Pancreas (tissue), 10 donors: ENCODE data around the gene OR6K2. TPM values are rescaled to one million over a fixed set of nuclear protein-coding genes. Genes with fewer than 3 reads are reported as not detected.

Experiments
- ATAC-seq, 4 donors: fragments of 200-7000 bp; cut with Tn5 transposase; one replicate each; pipeline versions ENCODE4 v1.8.0 to v1.9.1; 2020; ENCODE audit warnings: mild to moderate bottlenecking in 4 of 4, moderate library complexity in 4 of 4
- DNase-seq, 6 donors: peaks; one replicate each; pipeline ENCODE4 v3.0.0-alpha.2; 2020
- FAIRE-seq: peaks from 2 replicates; lab custom pipeline; 2012; peaks lifted over from hg19 to GRCh38; lab: Jason Lieb, UNC
- H3K27ac ChIP-seq, 4 donors: fragments of 200-600 bp; sonication (generic); 1 replicate in 3 of 4; 2 replicates in 1 of 4; pipeline versions ENCODE4 v1.5.0 to v1.8.0; 2020
- H3K27me3 ChIP-seq, 4 donors: fragments of 200-600 bp; one replicate each; pipeline ENCODE4 v1.8.0; 2021
- H3K36me3 ChIP-seq, 3 donors: fragments of 200-600 bp; sonication (generic) in 1 of 3; one replicate each; pipeline versions ENCODE4 v1.5.0 to v1.8.0; 2020 to 2021
- H3K4me1 ChIP-seq, 3 donors: fragments of 200-600 bp; one replicate each; pipeline ENCODE4 v1.8.0; 2021
- H3K4me3 ChIP-seq, 4 donors: fragments of 200-600 bp; sonication (generic) in 2 of 4; one replicate each; pipeline versions ENCODE4 v1.5.0 to v1.8.0; 2020 to 2021
- H3K9me3 ChIP-seq, 4 donors: fragments of 200-600 bp; one replicate each; pipeline ENCODE4 v1.8.0; 2021
- WGBS, 2 donors: extraction: QIAGEN DNeasy Blood & Tissue Kit; methylation state at CpG; one replicate each; pipeline ENCODE4 v1.1.7; 2013; 5-methylcytosine and 5-hydroxymethylcytosine counted together
- intact Hi-C, 3 donors: fragments of 100-400 bp; cut with DNase I; formaldehyde crosslinking; loops; one replicate each; pipeline versions ENCODE4 v1.11.1 to v1.14.2; 2022
- polyA plus RNA-seq, 2 donors: library from polyadenylated mRNA; stranded (reverse); fragments of 200-250 nt; gene quantifications; one replicate each; pipeline ENCODE4 v1.2.3, GENCODE V29; 2013
- total RNA-seq, 6 donors: library from RNA; stranded (reverse); fragmentation: NEBNext Ultra II Directional in 4 of 6; extraction: Animal tissue kit (Norgen Biotek cat#: 25700) in 4 of 6; gene quantifications; one replicate each; pipeline versions ENCODE4 v1.2.1 to v1.2.4, GENCODE V29; 2021 to 2023
- TF ChIP-seq, protein P1 (sequence below), 4 donors: fragments of 200-600 bp; sonication (generic) in 3 of 4; IDR thresholded peaks; one replicate each; pipeline versions ENCODE4 v1.5.0 to v1.8.0; 2021; ENCODE audit warnings: antibody characterized with exemption in 4 of 4
- donor health status: healthy with polysubstance abuse.
- donor health status: DM: no; HTN: no; CAD: no; lungs with moderate emphysema.
- donor health status: DM: no; HTN: no; CAD: no.
- donor health status: control.
- donor health status: control.
- donor health status: Bipolar disorder and iron deficiency.
- donor health status: DM: yes; HTN: yes; CAD: no.
- donor health status: DM: no; HTN: no; CAD: no.
- donor health status: DM: no; HTN: no; CAD: no.
- donor health status: DM: yes; HTN: yes; CAD: no.

The OR6K2 gene
- total and polyA plus RNA-seq, 8 donors: not detected

DNA sequence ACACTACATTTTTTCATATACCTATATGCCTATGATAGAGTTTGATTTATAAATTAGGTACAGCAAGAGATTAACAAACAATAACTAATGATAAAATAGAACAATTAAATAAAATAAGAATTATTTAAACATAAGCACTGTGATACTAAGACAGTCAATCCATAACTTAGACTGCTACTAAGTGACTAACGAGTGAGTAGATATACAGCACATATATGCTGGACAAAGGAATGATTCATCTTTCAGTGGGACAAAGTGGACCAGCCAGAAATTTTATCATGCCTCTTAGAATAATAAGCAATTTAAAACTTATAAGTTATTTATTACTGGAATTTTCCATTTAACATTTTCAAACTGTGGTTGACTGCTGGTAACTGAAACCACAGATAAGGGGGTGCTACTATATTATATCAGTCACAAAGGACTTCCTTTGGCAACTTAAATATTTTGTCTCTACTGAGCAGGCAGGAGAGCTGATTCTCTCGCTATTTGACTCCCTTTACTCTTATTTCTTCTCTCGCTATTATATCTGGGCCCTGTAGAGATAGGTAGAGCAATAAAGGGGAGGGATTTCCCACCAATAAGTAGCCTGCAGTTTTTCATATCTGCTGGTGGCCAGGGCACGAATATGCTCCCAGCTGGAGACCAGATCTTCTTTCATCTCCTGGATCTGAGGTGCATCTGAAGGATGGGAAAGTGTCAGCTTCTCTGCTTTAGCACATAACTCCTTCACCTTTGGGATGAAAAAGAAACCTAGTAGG lies 24.7 kb downstream of the OR6K2 start:
- ATAC-seq (no peak), DNase-seq (no peak), FAIRE-seq (no peak)
- Histone ChIP-seq H3K36me3 (no peaks in the 10 kb centered on the region), H3K27ac (no peak overlapping the region), H3K4me3 (no peak overlapping the region), H3K9me3 (no peaks in the 10 kb centered on the region), H3K4me1 (no peaks in the 10 kb centered on the region), H3K27me3 (no peaks in the 10 kb centered on the region)
- TF ChIP-seq, protein P1, sequence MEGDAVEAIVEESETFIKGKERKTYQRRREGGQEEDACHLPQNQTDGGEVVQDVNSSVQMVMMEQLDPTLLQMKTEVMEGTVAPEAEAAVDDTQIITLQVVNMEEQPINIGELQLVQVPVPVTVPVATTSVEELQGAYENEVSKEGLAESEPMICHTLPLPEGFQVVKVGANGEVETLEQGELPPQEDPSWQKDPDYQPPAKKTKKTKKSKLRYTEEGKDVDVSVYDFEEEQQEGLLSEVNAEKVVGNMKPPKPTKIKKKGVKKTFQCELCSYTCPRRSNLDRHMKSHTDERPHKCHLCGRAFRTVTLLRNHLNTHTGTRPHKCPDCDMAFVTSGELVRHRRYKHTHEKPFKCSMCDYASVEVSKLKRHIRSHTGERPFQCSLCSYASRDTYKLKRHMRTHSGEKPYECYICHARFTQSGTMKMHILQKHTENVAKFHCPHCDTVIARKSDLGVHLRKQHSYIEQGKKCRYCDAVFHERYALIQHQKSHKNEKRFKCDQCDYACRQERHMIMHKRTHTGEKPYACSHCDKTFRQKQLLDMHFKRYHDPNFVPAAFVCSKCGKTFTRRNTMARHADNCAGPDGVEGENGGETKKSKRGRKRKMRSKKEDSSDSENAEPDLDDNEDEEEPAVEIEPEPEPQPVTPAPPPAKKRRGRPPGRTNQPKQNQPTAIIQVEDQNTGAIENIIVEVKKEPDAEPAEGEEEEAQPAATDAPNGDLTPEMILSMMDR (IDR thresholded peaks at IDR 0.05): no peak
- WGBS, 2 donors: 29 to 39% methylated on average over 4 of the region's 4 CpGs
- intact Hi-C loops: no loop called here

DNA sequence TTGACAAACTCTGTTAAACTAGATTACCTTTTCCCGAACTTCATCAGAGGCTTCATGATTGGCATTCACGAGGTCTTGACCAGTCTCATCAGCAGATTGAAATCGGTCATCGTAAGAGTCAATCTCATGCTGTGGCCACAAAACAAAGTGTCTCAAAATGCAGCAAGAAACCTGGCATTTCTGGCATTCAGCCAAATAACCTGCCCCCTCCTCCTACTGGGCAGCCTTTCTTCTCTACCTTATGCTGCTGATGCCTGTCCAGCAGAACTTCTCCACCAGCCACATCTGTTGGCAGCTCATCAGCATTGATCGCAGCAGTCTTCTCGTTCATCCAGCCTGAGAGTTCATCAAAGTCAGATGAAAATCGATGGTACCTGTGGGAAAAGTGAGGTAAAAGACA lies 26.1 kb downstream of the OR6K2 start:
- ATAC-seq (no peak), FAIRE-seq (no peak), DNase-seq (no peak)
- TF ChIP-seq, protein P1 (IDR thresholded peaks at IDR 0.05): no peak
- no peaks in the 10 kb centered on the region for H3K36me3 ChIP-seq
- H3K4me1 ChIP-seq: no peaks in the 10 kb centered on the region
- 64 to 75% methylated on average over 7 of the region's 7 CpGs for WGBS, 2 donors
- H3K4me3 ChIP-seq: no peak overlapping the region
- intact Hi-C loops: no loop called here
- H3K9me3 ChIP-seq: no peaks in the 10 kb centered on the region
- no peak overlapping the region for H3K27ac ChIP-seq
- no peaks in the 10 kb centered on the region for H3K27me3 ChIP-seq

DNA sequence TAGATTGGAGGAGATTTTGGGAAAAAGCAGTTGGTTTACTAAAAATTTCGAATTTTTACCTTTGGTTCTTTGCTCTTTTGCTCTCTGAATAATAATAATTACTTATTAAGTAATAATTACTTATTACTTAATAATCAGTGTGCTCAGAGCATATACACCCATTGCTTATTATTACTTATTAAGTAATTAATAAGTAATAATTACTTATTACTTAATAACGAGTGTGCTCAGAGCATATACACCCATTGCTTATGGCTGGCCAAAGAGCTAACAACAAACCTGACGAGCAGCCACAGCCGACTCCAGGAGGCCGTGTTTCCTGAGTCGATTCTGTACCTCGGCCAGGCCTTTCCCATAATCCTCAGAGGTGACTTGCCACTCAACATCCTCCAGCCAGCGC lies 34.4 kb downstream of the OR6K2 start:
- Histone ChIP-seq H3K27ac (no peak overlapping the region), H3K4me1 (no peaks in the 10 kb centered on the region), H3K27me3 (no peaks in the 10 kb centered on the region), H3K4me3 (no peak overlapping the region), H3K9me3 (no peaks in the 10 kb centered on the region), H3K36me3 (no peaks in the 10 kb centered on the region)
- 52 to 71% methylated on average over 8 of the region's 8 CpGs for WGBS, 2 donors
- TF ChIP-seq, protein P1 (IDR thresholded peaks at IDR 0.05): no peak
- ATAC-seq (no peak), DNase-seq (no peak), FAIRE-seq (no peak)
- intact Hi-C loops: no loop called here

DNA sequence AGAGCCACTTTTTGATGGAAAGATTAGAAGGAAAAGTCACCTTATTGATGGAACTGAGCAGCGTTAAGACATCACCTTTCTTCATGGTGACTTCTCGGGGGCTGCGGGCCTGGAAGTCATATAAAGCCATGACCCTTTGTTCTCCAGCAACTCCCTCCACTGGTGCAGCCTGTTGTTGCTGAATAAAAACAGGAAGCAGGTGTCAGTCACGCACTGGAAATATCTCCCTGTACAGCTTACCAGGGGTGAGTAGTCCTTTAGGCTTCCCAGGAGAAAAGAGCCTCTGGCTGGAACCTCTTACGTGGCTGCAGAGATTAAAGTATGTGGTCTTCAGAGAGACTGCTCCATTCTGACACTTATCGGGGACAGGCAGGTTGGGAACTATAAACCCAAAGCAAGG lies 45.9 kb downstream of the OR6K2 start:
- DNase-seq: no peak

DNA sequence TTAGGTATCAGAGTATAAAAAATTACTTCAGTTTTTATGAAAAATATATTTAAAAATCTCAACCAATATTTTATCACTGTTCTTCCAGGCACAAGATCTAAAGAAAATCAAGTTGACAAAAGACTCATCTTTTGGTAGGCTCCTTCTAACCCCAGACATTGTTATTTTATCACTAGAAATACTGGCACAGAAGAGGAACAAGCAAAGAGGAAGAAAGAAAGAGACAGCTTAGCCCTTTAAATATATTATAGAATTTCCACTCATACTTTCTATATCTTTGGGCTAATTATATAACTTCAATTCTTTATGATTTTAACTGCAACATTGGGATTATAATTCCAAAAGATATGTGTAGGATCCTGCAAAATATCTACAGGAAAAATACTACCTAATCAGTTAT lies 46.4 kb downstream of the OR6K2 start:
- TF ChIP-seq, protein P1 (IDR thresholded peaks at IDR 0.05): no peak
- intact Hi-C loops: no loop called here
- FAIRE-seq: no peak

More for the DNA sequence above, 45.9 kb downstream of the OR6K2 start:
- no peaks in the 10 kb centered on the region for H3K9me3 ChIP-seq
- no peak overlapping the region for H3K4me3 ChIP-seq
- H3K27me3 ChIP-seq: no peaks in the 10 kb centered on the region
- TF ChIP-seq, protein P1 (IDR thresholded peaks at IDR 0.05): no peak
- intact Hi-C loops: no loop called here
- H3K36me3 ChIP-seq: no peaks in the 10 kb centered on the region
- H3K4me1 ChIP-seq: no peaks in the 10 kb centered on the region
- no peak for ATAC-seq
- 49 to 58% methylated on average over 6 of the region's 6 CpGs for WGBS, 2 donors
- FAIRE-seq: no peak
- H3K27ac ChIP-seq: no peak overlapping the region

More for the DNA sequence above, 46.4 kb downstream of the OR6K2 start:
- H3K4me3 ChIP-seq: no peak overlapping the region
- H3K36me3 ChIP-seq: no peaks in the 10 kb centered on the region
- no peak overlapping the region for H3K27ac ChIP-seq
- no peaks in the 10 kb centered on the region for H3K27me3 ChIP-seq
- no peaks in the 10 kb centered on the region for H3K4me1 ChIP-seq
- H3K9me3 ChIP-seq: no peaks in the 10 kb centered on the region
- ATAC-seq (no peak), DNase-seq (no peak)
